Central memory CD8-positive, alpha-beta T cell (primary cell): Measurements from ENCODE around the gene TPPP2.
"Not testable (repeated sequence)": the region's sequence is repeated elsewhere in the genome, so short reads cannot be mapped to it uniquely, and the experiment has no call there.

Experiments
- ATAC-seq: fragments of 150-1000 bp; cut with Tn5 transposase; replicated peaks from 2 replicates; pipeline ENCODE4 v1.10.0; 2022; ENCODE audit warnings: mild to moderate bottlenecking, moderate FRiP score, moderate number of reproducible peaks; ENCODE audit not compliant: poor library complexity, severe bottlenecking; ENCODE audit errors: extremely low read depth
- DNase-seq, 2 donors: peaks; one replicate each; pipeline ENCODE4 v3.0.0; 2021; ENCODE audit warnings: low spot score in 2 of 2
- H3K27ac Mint-ChIP-seq: one replicate; pipeline ENCODE4 v1.8.0; 2022; ENCODE audit warnings: low read depth, mild to moderate bottlenecking, moderate library complexity, mixed read lengths
- H3K27me3 Mint-ChIP-seq: one replicate; pipeline ENCODE4 v1.8.0; 2022; ENCODE audit warnings: mixed read lengths
- H3K36me3 Mint-ChIP-seq: one replicate; pipeline ENCODE4 v1.8.0; 2022; ENCODE audit warnings: mild to moderate bottlenecking, moderate library complexity, mixed read lengths; ENCODE audit not compliant: insufficient read depth
- H3K4me1 Mint-ChIP-seq: one replicate; pipeline ENCODE4 v1.8.0; 2022; ENCODE audit warnings: mixed read lengths
- H3K4me3 Mint-ChIP-seq: one replicate; pipeline ENCODE4 v1.8.0; 2022; ENCODE audit warnings: mild to moderate bottlenecking, moderate library complexity, mixed read lengths
- H3K9me3 Mint-ChIP-seq: one replicate; pipeline ENCODE4 v1.8.0; 2022; ENCODE audit warnings: mixed read lengths

The TPPP2 gene

GRCh38 chr14:21029917-21030316 is at the start of gene TPPP2:
TSS of gene TPPP2 (plus strand) at chr14:21030217. CDS start at chr14:21030582, 365 bp downstream.
- ATAC-seq = no peak
- no peak within 1 kb of the TSS for H3K27ac Mint-ChIP-seq
- H3K27me3 Mint-ChIP-seq = peaks cover 18% of the 10 kb centered on the region
- H3K36me3 Mint-ChIP-seq = peaks cover 4% of the 10 kb centered on the region
- no peaks in the 10 kb centered on the region for H3K9me3 Mint-ChIP-seq
- no peak within 1 kb of the TSS for H3K4me3 Mint-ChIP-seq
- no peak for DNase-seq
- H3K4me1 Mint-ChIP-seq = no peaks in the 10 kb centered on the region

- no peak for DNase-seq
- Mint-ChIP-seq H3K4me1 (no peaks in the 10 kb centered on the region), H3K9me3 (no peaks in the 10 kb centered on the region), H3K27ac (no peak overlapping the region), H3K36me3 (peaks cover 2% of the 10 kb centered on the region), H3K4me3 (no peak overlapping the region), H3K27me3 (peaks cover 46% of the 10 kb centered on the region)
- no peak for ATAC-seq
Measured at GRCh38 chr14:20980906-20981305, 49.1 kb upstream of the TPPP2 start.

- ATAC-seq = no peak
- Mint-ChIP-seq H3K4me3 (no peak overlapping the region), H3K4me1 (no peaks in the 10 kb centered on the region), H3K36me3 (peaks cover 2% of the 10 kb centered on the region), H3K9me3 (no peaks in the 10 kb centered on the region), H3K27ac (no peak overlapping the region), H3K27me3 (peaks cover 46% of the 10 kb centered on the region)
- no peak for DNase-seq
Measured at GRCh38 chr14:20982646-20983369, 47.2 kb upstream of the TPPP2 start.

- H3K9me3 Mint-ChIP-seq, H3K4me1 Mint-ChIP-seq, ATAC-seq, H3K36me3 Mint-ChIP-seq, H3K4me3 Mint-ChIP-seq, DNase-seq, H3K27ac Mint-ChIP-seq: not testable (repeated sequence)
- peaks cover 23% of the 10 kb centered on the region for H3K27me3 Mint-ChIP-seq
Measured at GRCh38 chr14:20985650-20986049, 44.4 kb upstream of the TPPP2 start.

- DNase-seq (no peak), ATAC-seq (no peak)
- H3K27me3 Mint-ChIP-seq = peaks cover 20% of the 10 kb centered on the region
- peaks cover 13% of the 10 kb centered on the region for H3K36me3 Mint-ChIP-seq
- no peak overlapping the region for H3K27ac Mint-ChIP-seq
- H3K4me3 Mint-ChIP-seq = no peak overlapping the region
- no peaks in the 10 kb centered on the region for H3K9me3 Mint-ChIP-seq
- peaks cover 21% of the 10 kb centered on the region for H3K4me1 Mint-ChIP-seq
Measured at GRCh38 chr14:20986811-20987210, 43.2 kb upstream of the TPPP2 start.

- H3K9me3 Mint-ChIP-seq = no peaks in the 10 kb centered on the region
- ATAC-seq (no peak), DNase-seq (no peak)
- peak overlapping the region; percentile 93 for H3K4me3 Mint-ChIP-seq
- no peak overlapping the region for H3K27ac Mint-ChIP-seq
- peaks cover 27% of the 10 kb centered on the region for H3K4me1 Mint-ChIP-seq
- H3K27me3 Mint-ChIP-seq = peaks cover 10% of the 10 kb centered on the region
- peaks cover 24% of the 10 kb centered on the region for H3K36me3 Mint-ChIP-seq
Measured at GRCh38 chr14:20988717-20989470, 41.1 kb upstream of the TPPP2 start.

- ATAC-seq (no peak), DNase-seq (no peak)
- peaks cover 29% of the 10 kb centered on the region for H3K36me3 Mint-ChIP-seq
- no peaks in the 10 kb centered on the region for H3K9me3 Mint-ChIP-seq
- H3K4me3 Mint-ChIP-seq = peak overlapping the region; percentile 93
- peaks cover 10% of the 10 kb centered on the region for H3K27me3 Mint-ChIP-seq
- peaks cover 29% of the 10 kb centered on the region for H3K4me1 Mint-ChIP-seq
- H3K27ac Mint-ChIP-seq = peak overlapping the region; percentile 92
Measured at GRCh38 chr14:20989471-20989786, 40.6 kb upstream of the TPPP2 start.

- Mint-ChIP-seq H3K4me3 (peak within 1 kb of the TSS; percentile 93), H3K9me3 (no peaks in the 10 kb centered on the region), H3K27ac (peak within 1 kb of the TSS; percentile 92), H3K4me1 (peaks cover 29% of the 10 kb centered on the region), H3K36me3 (peaks cover 35% of the 10 kb centered on the region), H3K27me3 (peaks cover 6% of the 10 kb centered on the region)
- ATAC-seq (peak; percentile 92), DNase-seq (peak; percentile 64 to 70)
Measured at GRCh38 chr14:20989787-20990600, 40.0 kb upstream of the TPPP2 start, which contains the start of gene METTL17. TSS of gene METTL17 (plus strand) at chr14:20989980. CDS start at chr14:20990003, 23 bp downstream.

GRCh38 chr14:20996521-20996920 is 33.5 kb upstream of the TPPP2 start:
- Mint-ChIP-seq H3K36me3 (peaks cover 48% of the 10 kb centered on the region), H3K4me3 (no peak overlapping the region), H3K9me3 (no peaks in the 10 kb centered on the region), H3K27me3 (no peaks in the 10 kb centered on the region), H3K4me1 (peaks cover 11% of the 10 kb centered on the region), H3K27ac (no peak overlapping the region)
- ATAC-seq (no peak), DNase-seq (no peak)

- DNase-seq (no peak), ATAC-seq (no peak)
- Mint-ChIP-seq H3K4me3 (no peak overlapping the region), H3K27ac (no peak overlapping the region), H3K9me3 (no peaks in the 10 kb centered on the region), H3K27me3 (no peaks in the 10 kb centered on the region), H3K36me3 (peaks cover 45% of the 10 kb centered on the region), H3K4me1 (peaks cover 5% of the 10 kb centered on the region)
Measured at GRCh38 chr14:20997115-20997514, 32.9 kb upstream of the TPPP2 start.

- Mint-ChIP-seq H3K27ac (no peak overlapping the region), H3K4me1 (peaks cover 5% of the 10 kb centered on the region), H3K36me3 (peaks cover 41% of the 10 kb centered on the region), H3K27me3 (no peaks in the 10 kb centered on the region), H3K4me3 (no peak overlapping the region), H3K9me3 (no peaks in the 10 kb centered on the region)
- DNase-seq (no peak), ATAC-seq (no peak)
Measured at GRCh38 chr14:20997564-20997963, 32.5 kb upstream of the TPPP2 start.

- no peaks in the 10 kb centered on the region for H3K27me3 Mint-ChIP-seq
- H3K4me3 Mint-ChIP-seq = no peak overlapping the region
- H3K36me3 Mint-ChIP-seq = peaks cover 39% of the 10 kb centered on the region
- ATAC-seq (no peak), DNase-seq (no peak)
- H3K9me3 Mint-ChIP-seq = no peaks in the 10 kb centered on the region
- H3K4me1 Mint-ChIP-seq = peaks cover 5% of the 10 kb centered on the region
- no peak overlapping the region for H3K27ac Mint-ChIP-seq
Measured at GRCh38 chr14:20998139-20998538, 31.9 kb upstream of the TPPP2 start.
